SK-N-SH (cell line): Measurements from ENCODE around the gene PDLIM4.

Source experiments
- CTCF ChIP-seq: fragments of 200-600 bp; sonication (generic); IDR thresholded peaks from 2 replicates; pipeline ENCODE4 v1.6.1; 2017; ENCODE audit warnings: antibody characterized with exemption, mild to moderate bottlenecking, moderate library complexity
- MXI1 ChIP-seq: IDR thresholded peaks from 2 replicates; pipeline ENCODE4 v1.6.1; 2012; ENCODE audit warnings: mild to moderate bottlenecking, low read depth, low read length, improper control_type of control experiment
- RCOR1 ChIP-seq: fragments of 150-350 bp; IDR thresholded peaks from 2 replicates; pipeline ENCODE4 v1.6.1; 2017; ENCODE audit warnings: antibody characterized with exemption, low read length
- TAF1 ChIP-seq: IDR thresholded peaks from 2 replicates; pipeline ENCODE4 v1.6.1; 2012; ENCODE audit warnings: low read depth, mild to moderate bottlenecking, low read length, moderate library complexity, borderline replicate concordance
- YY1 ChIP-seq: IDR thresholded peaks from 2 replicates; pipeline ENCODE4 v1.4.0; 2012; ENCODE audit warnings: low read depth, mild to moderate bottlenecking

- TF ChIP-seq CTCF (no peak), TAF1 (no peak), YY1 (no peak), MXI1 (no peak), RCOR1 (no peak)
These were observed 739 bp upstream of the PDLIM4 start for GRCh38 chr5:132256783-132257130.
